CD4-positive, CD25-positive, alpha-beta regulatory T cell (primary cell): Measurements from ENCODE around the gene ISL1. TPM values are rescaled to one million over a fixed set of nuclear protein-coding genes. Genes with fewer than 3 reads are reported as not detected.

Experiments used
- ATAC-seq, 2 donors: fragments of 150-1000 bp; cut with Tn5 transposase; one replicate each; pipeline ENCODE4 v1.10.0; 2021; ENCODE audit warnings: low read depth in 2 of 2, moderate number of reproducible peaks in 2 of 2, moderate library complexity in 1 of 2
- DNase-seq, 3 donors: peaks; one replicate each; pipeline versions ENCODE4 v3.0.0 to v3.0.0-alpha.2; 2012 to 2022; ENCODE audit warnings: mixed read lengths in 1 of 3
- H3K27ac ChIP-seq: one replicate; pipeline ENCODE4 v1.7.0; 2013; ENCODE audit warnings: mild to moderate bottlenecking, low read length; ENCODE audit not compliant: insufficient read depth, poor library complexity, severe bottlenecking
- H3K27me3 ChIP-seq: one replicate; pipeline ENCODE4 v1.7.0; 2013; ENCODE audit warnings: low read length; ENCODE audit not compliant: control insufficient read depth, insufficient read depth
- H3K36me3 ChIP-seq: one replicate; pipeline ENCODE4 v1.7.0; 2013; ENCODE audit warnings: mild to moderate bottlenecking, low read length, moderate library complexity; ENCODE audit not compliant: control insufficient read depth, insufficient read depth
- H3K4me1 ChIP-seq: 2 replicates; pipeline ENCODE4 v1.7.0; 2013; ENCODE audit warnings: mild to moderate bottlenecking, low read length; ENCODE audit not compliant: insufficient read depth, control insufficient read depth, poor library complexity, severe bottlenecking
- H3K4me3 ChIP-seq: one replicate; pipeline ENCODE4 v1.7.0; 2013; ENCODE audit warnings: low read depth, mild to moderate bottlenecking, low read length, moderate library complexity
- H3K9me3 ChIP-seq, 2 experiments: 1 replicate in 1 of 2; 2 replicates in 1 of 2; pipeline ENCODE4 v1.7.0; 2013; ENCODE audit warnings: low read length in 2 of 2, mild to moderate bottlenecking in 1 of 2, moderate library complexity in 1 of 2; ENCODE audit not compliant: control insufficient read depth in 2 of 2
- H3K27ac Mint-ChIP-seq, 3 donors: one replicate each; pipeline ENCODE4 v1.8.0; 2020 to 2022; ENCODE audit warnings: mild to moderate bottlenecking in 3 of 3, mixed read lengths in 3 of 3, moderate library complexity in 2 of 3
- H3K27me3 Mint-ChIP-seq: one replicate; pipeline ENCODE4 v1.8.0; 2022; ENCODE audit warnings: mild to moderate bottlenecking, mixed read lengths
- H3K36me3 Mint-ChIP-seq: one replicate; pipeline ENCODE4 v1.8.0; 2020; ENCODE audit warnings: mixed read lengths
- H3K4me1 Mint-ChIP-seq, 4 donors: one replicate each; pipeline ENCODE4 v1.8.0; 2020 to 2022; ENCODE audit warnings: mixed read lengths in 4 of 4, mild to moderate bottlenecking in 1 of 4
- H3K4me3 Mint-ChIP-seq, 4 donors: one replicate each; pipeline ENCODE4 v1.8.0; 2020 to 2022; ENCODE audit warnings: mild to moderate bottlenecking in 4 of 4, mixed read lengths in 4 of 4, moderate library complexity in 3 of 4
- H3K9me3 Mint-ChIP-seq, 7 donors: one replicate each; pipeline ENCODE4 v1.8.0; 2020 to 2022; ENCODE audit warnings: mixed read lengths in 7 of 7, mild to moderate bottlenecking in 3 of 7, moderate library complexity in 2 of 7
- polyA plus RNA-seq, 4 donors: library from polyadenylated mRNA; unstranded; fragments of 300-500 nt; fragmentation: Illumina TruSeq; gene quantifications; one replicate each; pipeline ENCODE4 v1.2.3, GENCODE V29; 2021
- total RNA-seq: library from RNA; stranded (reverse); gene quantifications from one replicate; pipeline ENCODE4 v1.2.3, GENCODE V29; 2022

Gene ISL1
- total RNA-seq (not detected), polyA plus RNA-seq (not detected)

DNA sequence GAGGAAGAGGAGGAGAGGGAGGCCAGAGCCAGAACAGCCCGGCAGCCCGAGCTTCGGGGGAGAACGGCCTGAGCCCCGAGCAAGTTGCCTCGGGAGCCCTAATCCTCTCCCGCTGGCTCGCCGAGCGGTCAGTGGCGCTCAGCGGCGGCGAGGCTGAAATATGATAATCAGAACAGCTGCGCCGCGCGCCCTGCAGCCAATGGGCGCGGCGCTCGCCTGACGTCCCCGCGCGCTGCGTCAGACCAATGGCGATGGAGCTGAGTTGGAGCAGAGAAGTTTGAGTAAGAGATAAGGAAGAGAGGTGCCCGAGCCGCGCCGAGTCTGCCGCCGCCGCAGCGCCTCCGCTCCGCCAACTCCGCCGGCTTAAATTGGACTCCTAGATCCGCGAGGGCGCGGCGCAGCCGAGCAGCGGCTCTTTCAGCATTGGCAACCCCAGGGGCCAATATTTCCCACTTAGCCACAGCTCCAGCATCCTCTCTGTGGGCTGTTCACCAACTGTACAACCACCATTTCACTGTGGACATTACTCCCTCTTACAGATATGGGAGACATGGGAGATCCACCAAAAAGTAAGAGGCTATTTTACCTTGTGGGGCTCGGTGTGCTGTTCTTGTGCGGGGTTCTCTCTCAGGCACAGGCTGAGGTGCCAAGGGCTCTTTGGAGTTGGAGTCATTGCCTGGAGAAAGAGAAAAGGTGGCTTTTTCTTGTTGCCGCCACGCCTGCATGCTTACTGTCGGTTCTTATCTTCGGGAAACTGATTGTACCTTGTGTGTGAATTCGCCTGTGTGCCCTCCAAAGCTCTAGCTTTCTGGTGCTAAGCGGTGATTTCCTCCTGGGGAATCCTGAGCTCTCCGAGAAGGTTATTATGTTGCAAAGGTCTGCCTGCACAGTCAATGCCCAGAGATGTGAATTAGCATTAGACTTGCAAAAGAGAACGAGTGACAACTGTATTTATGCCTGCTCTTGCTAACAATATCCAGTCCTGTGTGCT, at the start of gene ISL1:
Gene ISL1 (plus strand): TSS at position 318 of the 991 bp plus-strand sequence. CDS start 224 bp downstream, at position 542.
- H3K27ac ChIP-seq, result no peak within 1 kb of the TSS
- peaks cover 2 to 3% of the 10 kb centered on the region in 2 experiments for H3K9me3 ChIP-seq
- no peak within 1 kb of the TSS for H3K4me3 Mint-ChIP-seq
- H3K36me3 Mint-ChIP-seq, result no peaks in the 10 kb centered on the region
- peaks cover 0 to 13% (median 2%) of the 10 kb centered on the region in 7 donors for H3K9me3 Mint-ChIP-seq
- DNase-seq (no peak), ATAC-seq (no peak)
- H3K27me3 Mint-ChIP-seq, result peaks cover 83% of the 10 kb centered on the region
- H3K4me3 ChIP-seq, result no peak within 1 kb of the TSS
- peaks cover 56% of the 10 kb centered on the region for H3K27me3 ChIP-seq
- peaks cover 0 to 5% (median 0%) of the 10 kb centered on the region in 4 donors for H3K4me1 Mint-ChIP-seq
- H3K27ac Mint-ChIP-seq, result no peak within 1 kb of the TSS
- no peaks in the 10 kb centered on the region for H3K36me3 ChIP-seq
- no peaks in the 10 kb centered on the region for H3K4me1 ChIP-seq

DNA sequence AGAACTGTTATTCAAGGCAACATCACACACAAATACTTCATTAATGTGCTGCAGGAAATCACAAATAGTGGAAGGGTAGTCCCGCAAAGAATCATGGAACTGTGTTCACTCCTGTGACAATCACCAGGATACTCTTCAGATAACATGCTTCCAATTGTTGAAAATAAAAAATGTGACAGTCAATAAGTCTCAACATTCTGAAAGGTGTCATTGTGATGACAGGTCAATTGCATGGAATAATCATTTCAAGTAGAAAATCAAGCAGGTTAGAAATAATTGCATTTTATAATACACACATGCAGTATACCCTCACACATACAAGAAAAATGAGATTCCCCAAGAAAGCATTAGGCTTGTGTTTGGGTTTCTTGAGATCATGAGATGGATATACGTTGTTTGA, 46.4 kb upstream of the ISL1 start:
- Histone ChIP-seq H3K9me3 (peaks cover 0 to 5% of the 10 kb centered on the region in 2 experiments), H3K36me3 (no peaks in the 10 kb centered on the region), H3K27me3 (no peaks in the 10 kb centered on the region), H3K27ac (no peak overlapping the region), H3K4me3 (no peak overlapping the region), H3K4me1 (no peaks in the 10 kb centered on the region)
- peaks cover 0 to 13% (median 4%) of the 10 kb centered on the region in 7 donors for H3K9me3 Mint-ChIP-seq
- no peaks in the 10 kb centered on the region for H3K4me1 Mint-ChIP-seq
- no peak overlapping the region for H3K27ac Mint-ChIP-seq
- ATAC-seq (no peak), DNase-seq (no peak)
- H3K4me3 Mint-ChIP-seq, result no peak overlapping the region
- no peaks in the 10 kb centered on the region for H3K36me3 Mint-ChIP-seq
- no peaks in the 10 kb centered on the region for H3K27me3 Mint-ChIP-seq

DNA sequence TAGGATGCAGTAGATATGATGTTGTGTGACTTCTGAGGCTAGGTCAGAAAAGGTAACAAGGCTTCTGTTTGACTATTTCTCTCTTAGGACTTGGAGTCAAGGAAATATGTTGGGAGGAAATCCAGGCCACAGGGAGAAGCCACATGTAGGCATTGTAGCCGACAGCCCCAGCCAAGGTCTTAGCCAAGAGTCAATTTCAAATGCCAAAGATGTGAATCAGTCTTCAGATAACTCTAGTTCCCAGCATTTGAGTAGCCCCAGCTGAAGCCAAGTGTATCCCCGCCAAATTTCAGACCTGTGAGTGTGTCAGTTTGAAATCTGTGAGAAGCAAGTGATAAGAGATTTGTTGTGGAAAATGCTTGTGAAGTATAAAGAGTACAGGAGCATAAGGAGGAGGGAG, 38.1 kb upstream of the ISL1 start:
- H3K27ac Mint-ChIP-seq, result no peak overlapping the region
- Histone ChIP-seq H3K27ac (no peak overlapping the region), H3K4me3 (no peak overlapping the region), H3K9me3 (peaks cover 0 to 3% of the 10 kb centered on the region in 2 experiments), H3K36me3 (no peaks in the 10 kb centered on the region), H3K4me1 (no peaks in the 10 kb centered on the region), H3K27me3 (no peaks in the 10 kb centered on the region)
- DNase-seq, result no peak
- no peaks in the 10 kb centered on the region for H3K27me3 Mint-ChIP-seq
- no peaks in the 10 kb centered on the region for H3K36me3 Mint-ChIP-seq
- no peak overlapping the region for H3K4me3 Mint-ChIP-seq
- H3K9me3 Mint-ChIP-seq, result peaks cover 0 to 26% (median 8%) of the 10 kb centered on the region in 7 donors
- no peaks in the 10 kb centered on the region for H3K4me1 Mint-ChIP-seq
- ATAC-seq, result no peak

DNA sequence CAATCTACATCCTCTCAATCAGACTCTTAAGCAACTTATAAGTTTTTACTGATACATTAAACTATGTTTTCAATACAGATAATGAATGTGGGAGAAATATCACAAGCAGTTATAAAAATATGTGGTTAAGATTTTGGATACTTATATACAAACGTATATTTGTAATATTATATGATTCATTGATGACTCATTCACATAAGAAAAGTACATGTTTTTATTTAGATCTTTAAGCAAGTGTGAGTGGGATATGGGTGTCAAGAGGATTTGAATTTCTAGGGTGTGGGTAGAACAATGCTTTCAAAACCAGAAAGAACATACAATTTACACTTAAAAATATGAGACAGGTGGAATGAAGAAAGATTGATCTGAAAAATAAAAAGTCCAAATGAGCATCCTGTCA, 36.1 kb upstream of the ISL1 start:
- no peaks in the 10 kb centered on the region for H3K36me3 ChIP-seq
- Mint-ChIP-seq H3K9me3 (peaks cover 0 to 24% (median 10%) of the 10 kb centered on the region in 7 donors), H3K4me3 (no peak overlapping the region), H3K27me3 (no peaks in the 10 kb centered on the region), H3K36me3 (no peaks in the 10 kb centered on the region), H3K27ac (no peak overlapping the region), H3K4me1 (no peaks in the 10 kb centered on the region)
- peaks cover 0 to 3% of the 10 kb centered on the region in 2 experiments for H3K9me3 ChIP-seq
- ATAC-seq (no peak), DNase-seq (no peak)
- no peaks in the 10 kb centered on the region for H3K4me1 ChIP-seq
- no peaks in the 10 kb centered on the region for H3K27me3 ChIP-seq
- no peak overlapping the region for H3K4me3 ChIP-seq
- no peak overlapping the region for H3K27ac ChIP-seq

DNA sequence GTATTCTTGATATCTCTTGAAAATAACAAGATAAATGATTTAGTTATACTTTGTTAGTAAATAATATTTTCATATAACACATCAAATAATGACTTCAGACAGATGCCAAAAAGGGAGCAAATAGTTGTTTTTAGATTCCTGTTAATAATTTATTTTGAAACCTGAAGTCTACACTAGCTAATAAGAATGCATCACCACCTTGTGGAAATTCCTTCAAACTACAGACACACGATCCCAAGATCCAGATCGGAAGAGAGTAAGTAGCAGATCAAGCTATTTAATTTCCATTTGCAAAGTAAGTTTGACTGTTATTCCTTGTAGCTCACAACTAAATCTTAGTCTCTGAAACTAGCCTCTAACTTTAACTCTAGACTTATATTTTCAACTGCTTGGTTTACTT, 35.5 kb upstream of the ISL1 start:
- Histone ChIP-seq H3K27ac (no peak overlapping the region), H3K4me3 (no peak overlapping the region), H3K4me1 (no peaks in the 10 kb centered on the region), H3K9me3 (peaks cover 0 to 3% of the 10 kb centered on the region in 2 experiments), H3K27me3 (no peaks in the 10 kb centered on the region), H3K36me3 (no peaks in the 10 kb centered on the region)
- peaks cover 0 to 24% (median 11%) of the 10 kb centered on the region in 7 donors for H3K9me3 Mint-ChIP-seq
- no peaks in the 10 kb centered on the region for H3K4me1 Mint-ChIP-seq
- H3K4me3 Mint-ChIP-seq, result no peak overlapping the region
- DNase-seq (no peak), ATAC-seq (no peak)
- no peaks in the 10 kb centered on the region for H3K36me3 Mint-ChIP-seq
- no peak overlapping the region for H3K27ac Mint-ChIP-seq
- H3K27me3 Mint-ChIP-seq, result no peaks in the 10 kb centered on the region

DNA sequence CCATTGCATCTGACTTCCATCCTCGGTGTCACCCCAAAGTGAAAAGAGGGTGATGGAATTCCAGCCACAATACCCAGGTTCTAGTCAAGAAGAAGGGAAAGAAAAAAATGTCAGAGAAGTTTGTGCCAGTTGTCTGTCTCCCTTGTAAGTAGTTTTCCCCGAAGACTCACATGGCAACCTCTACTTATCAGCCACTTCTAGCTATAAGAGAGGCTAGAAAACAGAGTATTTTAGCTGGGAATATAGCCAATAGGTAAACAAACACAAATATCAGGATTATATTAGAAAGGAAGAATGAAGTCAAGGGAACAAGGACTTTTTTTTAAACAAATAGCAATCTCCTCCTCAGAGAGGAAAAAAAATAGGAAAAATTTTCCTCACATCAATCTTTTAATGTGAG, 12.2 kb upstream of the ISL1 start:
- Mint-ChIP-seq H3K36me3 (no peaks in the 10 kb centered on the region), H3K4me1 (peaks cover 0 to 7% (median 0%) of the 10 kb centered on the region in 4 donors), H3K4me3 (no peak overlapping the region), H3K27me3 (no peaks in the 10 kb centered on the region), H3K9me3 (peaks cover 1 to 11% (median 5%) of the 10 kb centered on the region in 7 donors), H3K27ac (no peak overlapping the region)
- Histone ChIP-seq H3K9me3 (no peaks in the 10 kb centered on the region), H3K36me3 (no peaks in the 10 kb centered on the region), H3K4me1 (no peaks in the 10 kb centered on the region), H3K27ac (no peak overlapping the region), H3K27me3 (no peaks in the 10 kb centered on the region), H3K4me3 (no peak overlapping the region)
- DNase-seq (no peak), ATAC-seq (no peak)

DNA sequence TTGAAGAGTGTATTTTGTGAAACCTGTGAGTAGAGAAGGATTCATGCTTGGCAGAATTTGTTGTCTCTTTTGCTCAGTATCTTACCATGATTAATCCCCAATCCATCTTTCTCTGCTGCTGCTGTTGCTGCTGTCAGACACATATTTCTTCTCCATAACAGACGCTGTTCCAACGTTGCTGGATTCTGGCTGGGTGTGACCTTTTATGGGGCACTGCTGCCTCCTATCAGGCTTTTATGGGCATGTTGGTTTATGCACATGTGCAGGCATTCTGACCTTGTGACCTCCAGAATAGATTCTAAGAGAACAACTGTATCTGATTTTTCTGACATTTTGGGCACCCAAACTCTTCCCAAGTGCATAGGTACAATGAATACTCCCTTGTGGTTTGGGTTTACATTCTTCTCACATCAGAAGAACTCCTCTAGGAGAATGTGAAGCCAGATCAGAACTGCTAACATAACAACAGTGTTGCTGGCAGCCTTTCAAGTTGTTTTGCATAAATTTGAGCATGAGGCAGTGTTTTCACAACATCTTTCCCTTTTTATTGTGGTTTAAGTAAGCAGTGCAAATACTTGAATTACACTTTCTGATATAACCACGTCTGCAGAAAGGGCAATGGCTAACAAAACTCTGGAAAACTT, 9.2 kb upstream of the ISL1 start:
- no peak overlapping the region for H3K4me3 Mint-ChIP-seq
- H3K9me3 ChIP-seq, result no peaks in the 10 kb centered on the region
- DNase-seq (no peak), ATAC-seq (no peak)
- no peak overlapping the region for H3K27ac ChIP-seq
- H3K27ac Mint-ChIP-seq, result no peak overlapping the region
- H3K36me3 Mint-ChIP-seq, result no peaks in the 10 kb centered on the region
- H3K4me1 ChIP-seq, result no peaks in the 10 kb centered on the region
- H3K36me3 ChIP-seq, result no peaks in the 10 kb centered on the region
- peaks cover 0 to 7% (median 0%) of the 10 kb centered on the region in 4 donors for H3K4me1 Mint-ChIP-seq
- peaks cover 18% of the 10 kb centered on the region for H3K27me3 ChIP-seq
- no peak overlapping the region for H3K4me3 ChIP-seq
- peaks cover 3 to 21% (median 5%) of the 10 kb centered on the region in 7 donors for H3K9me3 Mint-ChIP-seq
- H3K27me3 Mint-ChIP-seq, result peaks cover 27% of the 10 kb centered on the region
